ENCODE data around the gene CCDC187.

CCDC187 gene

GRCh38 chr9:136297766-136298735 is 5.8 kb downstream of the CCDC187 start:
- DNase-seq = no peak

DNA sequence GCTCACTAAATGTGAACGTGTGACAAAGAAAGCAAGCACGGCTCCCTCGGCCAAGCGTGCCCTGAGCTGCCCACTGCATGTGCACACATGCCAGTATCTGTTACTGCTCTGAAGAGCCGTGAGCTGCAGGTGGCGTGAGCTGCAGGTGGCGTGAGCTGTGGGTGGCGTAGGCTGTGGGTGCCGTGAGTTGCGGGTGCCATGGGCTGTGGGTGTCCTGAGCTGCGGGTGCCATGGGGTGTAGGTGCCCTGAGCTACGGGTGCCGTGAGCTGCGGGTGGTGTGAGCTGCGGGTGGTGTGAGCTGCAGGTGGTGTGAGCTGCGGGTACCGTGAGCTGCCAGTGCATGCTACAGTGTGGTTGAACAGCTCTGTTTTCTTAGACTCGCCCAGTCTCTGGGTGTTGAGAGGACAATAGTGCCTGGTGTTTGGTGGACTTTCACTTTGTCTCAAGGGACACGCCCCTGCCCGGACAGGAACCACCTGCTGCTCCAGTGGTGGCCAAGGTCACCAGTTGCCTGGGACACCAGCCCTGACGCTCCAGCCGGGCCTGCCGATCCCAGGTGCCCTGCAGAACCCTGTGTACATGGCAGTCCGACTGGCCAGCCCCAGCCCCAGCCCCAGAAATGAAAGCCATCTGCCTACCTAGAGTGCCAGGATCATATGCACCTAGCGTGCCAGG is 6.7 kb downstream of the CCDC187 start:
- no peak for DNase-seq

DNA sequence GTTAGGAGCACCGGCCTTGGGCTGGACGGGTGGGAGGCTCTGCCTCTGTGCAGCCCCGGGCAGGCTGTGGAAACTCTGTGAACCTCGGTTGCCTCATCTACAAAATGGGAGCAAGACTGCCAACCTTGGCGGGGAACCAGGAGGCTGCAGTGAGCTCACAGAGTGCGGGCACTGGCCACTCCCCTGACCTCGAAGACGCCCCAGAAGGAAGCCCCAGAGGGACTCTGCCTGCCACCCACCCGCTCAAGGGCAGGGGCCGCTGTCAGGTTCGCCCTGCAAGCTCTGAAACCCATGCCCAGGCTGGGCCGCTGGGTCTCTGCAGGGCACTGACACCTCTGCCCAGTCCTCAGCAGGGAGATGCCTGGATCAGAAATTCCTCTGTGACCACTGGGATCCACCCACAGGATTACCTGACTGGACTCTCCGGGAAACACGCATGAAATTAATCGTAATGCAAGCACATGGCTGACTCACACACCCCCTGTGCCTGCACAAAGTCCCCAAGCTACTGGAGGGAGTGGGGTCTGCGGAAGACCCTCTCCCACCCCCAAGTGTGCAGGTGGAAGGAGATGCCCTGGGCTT is 7.4 kb downstream of the CCDC187 start:
- no peak for DNase-seq

DNA sequence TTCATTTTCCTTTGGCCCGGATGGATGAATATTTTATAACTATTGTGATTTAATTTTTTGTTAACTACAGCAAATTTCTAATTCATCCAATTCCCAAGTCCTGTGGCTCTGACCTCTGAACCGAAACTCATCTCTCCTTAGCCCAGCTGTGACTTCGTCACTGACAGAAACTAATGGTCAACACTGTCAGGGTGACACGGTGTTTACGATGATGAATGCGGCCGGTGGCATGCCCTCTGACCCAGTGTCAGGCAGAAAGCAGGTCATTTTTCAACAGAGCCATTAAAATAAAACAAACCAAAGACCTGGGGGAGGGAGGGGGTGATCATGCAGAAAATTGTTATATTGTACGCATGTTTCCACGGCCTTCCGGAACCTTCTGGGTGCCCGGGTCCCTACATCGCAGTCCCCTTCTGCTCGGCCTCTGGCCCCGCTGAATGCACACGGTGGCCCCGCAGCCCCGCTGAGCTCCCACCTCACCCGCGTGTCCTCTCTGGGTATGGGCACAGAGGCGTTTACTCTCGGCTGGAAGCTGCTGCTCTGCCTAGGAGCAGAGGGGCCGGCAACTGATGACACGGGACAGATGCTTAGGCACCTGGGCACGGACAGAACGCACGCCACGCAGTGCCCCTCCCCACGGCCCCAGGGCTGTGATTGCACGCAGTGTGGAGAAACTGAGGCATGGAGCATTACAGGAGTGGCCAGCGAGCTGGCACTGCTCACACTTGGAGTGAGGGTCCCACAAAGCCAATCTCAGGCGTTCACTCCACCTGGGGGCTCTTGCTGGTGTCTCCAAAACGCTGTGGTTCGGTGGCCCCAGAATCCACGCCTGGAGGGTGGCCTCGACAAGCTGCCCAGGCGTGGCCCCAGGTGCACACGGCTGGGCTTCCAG is 8.1 kb downstream of the CCDC187 start:
- DNase-seq = no peak

GRCh38 chr9:136295055-136295454 is 8.8 kb downstream of the CCDC187 start:
- no peak for DNase-seq

DNA sequence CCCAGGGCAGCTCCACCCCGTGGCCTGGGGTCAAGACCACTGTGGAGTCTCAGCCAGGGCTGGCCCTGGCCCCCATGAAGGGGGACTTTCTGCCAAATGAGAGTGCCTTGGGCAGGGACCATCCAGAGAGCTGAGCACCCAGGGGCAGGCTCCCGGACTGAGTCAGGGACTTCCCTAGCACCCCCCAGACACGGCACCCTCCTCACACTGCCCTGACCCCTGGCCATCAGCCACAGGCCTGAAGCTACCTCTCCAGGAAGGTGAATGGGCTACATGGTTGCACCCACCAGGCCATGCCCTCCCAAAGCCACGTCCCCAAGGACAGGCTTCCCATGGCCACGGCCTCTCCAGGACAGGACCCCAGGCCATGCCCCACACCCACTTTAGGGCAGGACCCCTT is 9.5 kb downstream of the CCDC187 start:
- DNase-seq = no peak

- no peak for DNase-seq
Observed at GRCh38 chr9:136293476-136294077, 10.3 kb downstream of the CCDC187 start.

- DNase-seq = peak in 1 of 58 donors; percentile 15
Observed at GRCh38 chr9:136292591-136293448, 11.1 kb downstream of the CCDC187 start.

DNA sequence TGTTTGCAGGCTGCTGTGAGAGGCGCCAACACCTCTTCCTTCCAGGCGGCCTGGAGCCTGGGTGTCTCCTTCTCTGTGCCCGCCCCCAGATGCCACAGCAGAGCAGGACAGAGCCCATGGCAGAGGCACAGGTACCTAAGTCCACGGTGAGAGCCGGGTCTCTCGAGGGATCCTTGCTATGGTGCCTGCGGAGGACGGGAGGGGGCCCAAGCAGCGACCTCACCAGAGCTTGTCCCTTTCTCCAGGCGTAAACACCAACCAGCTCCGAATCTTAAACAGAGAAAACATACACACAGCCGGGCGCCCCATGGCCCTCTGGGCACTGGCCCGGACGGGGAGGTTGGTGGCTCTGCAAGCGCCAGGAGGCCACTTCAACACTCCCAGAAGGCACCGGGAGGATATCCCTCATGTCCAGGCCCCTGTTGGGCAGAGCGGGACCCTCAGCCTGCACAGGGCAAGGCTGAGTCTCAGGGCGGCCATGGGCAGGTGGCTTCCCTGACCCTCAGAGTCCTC is 11.8 kb downstream of the CCDC187 start:
- DNase-seq = no peak

- no peak for DNase-seq
Observed at GRCh38 chr9:136291306-136292025, 12.4 kb downstream of the CCDC187 start.

- DNase-seq = no peak
Observed at GRCh38 chr9:136290508-136291000, 13.3 kb downstream of the CCDC187 start.

- no peak for DNase-seq
Observed at GRCh38 chr9:136289651-136290507, 14.0 kb downstream of the CCDC187 start.

- DNase-seq = no peak
Observed at GRCh38 chr9:136287960-136288753, 15.7 kb downstream of the CCDC187 start.

GRCh38 chr9:136286987-136287379 is 16.9 kb downstream of the CCDC187 start:
- no peak for DNase-seq

- no peak for DNase-seq
Observed at GRCh38 chr9:136286359-136286986, 17.4 kb downstream of the CCDC187 start.

All from anterior cingulate cortex (tissue), 58 donors.